HEK293 (cell line): ENCODE data around the gene CHD1L.

Experiments
- CTCF ChIA-PET: fragments of 350-600 bp; formaldehyde crosslinking; extraction: SDS; loops from one replicate; lab custom pipeline; 2021; ENCODE audit warnings: antibody characterized with exemption; lab: Yijun Ruan, JAX
- POLR2A ChIA-PET: fragments of 300-600 bp; formaldehyde crosslinking; extraction: SDS; loops from one replicate; lab custom pipeline; 2020; ENCODE audit warnings: antibody characterized with exemption, inconsistent platforms; lab: Yijun Ruan, JAX
- H3K27ac ChIP-seq: fragments of 200-500 bp; sonication (Bioruptor generic); 2 replicates; pipeline ENCODE4 v1.5.1; 2014; ENCODE audit warnings: low read depth, low read length, control low read depth, inconsistent platforms; ENCODE audit errors: extremely low read depth
- H3K36me3 ChIP-seq, 2 experiments: fragments of 200-500 bp in 1 of 2; sonication (Bioruptor generic) in 1 of 2; 1 replicate in 1 of 2; 2 replicates in 1 of 2; pipeline ENCODE4 v1.5.1; 2014 to 2017; ENCODE audit warnings: inconsistent platforms in 2 of 2, low read length in 2 of 2; ENCODE audit not compliant: control insufficient read depth in 2 of 2, insufficient read depth in 1 of 2
- H3K4me1 ChIP-seq: fragments of 200-500 bp; sonication (Bioruptor generic); 2 replicates; pipeline ENCODE4 v1.5.1; 2014; ENCODE audit warnings: mild to moderate bottlenecking, low read length, inconsistent platforms; ENCODE audit not compliant: control insufficient read depth, insufficient read depth
- H3K4me3 ChIP-seq: 2 replicates; pipeline ENCODE4 v1.5.1; 2011; ENCODE audit warnings: low read depth, mild to moderate bottlenecking, control low read depth, low read length, moderate library complexity
- H3K9me3 ChIP-seq: fragments of 200-500 bp; sonication (Bioruptor generic); 2 replicates; pipeline ENCODE4 v1.5.1; 2014; ENCODE audit warnings: low read depth, low read length, inconsistent platforms; ENCODE audit not compliant: control insufficient read depth, insufficient read depth
- EGR2 ChIP-seq: fragments of 450-650 bp; formaldehyde crosslinking; IDR thresholded peaks from 2 replicates; pipeline ENCODE4 v1.5.1; 2016; ENCODE audit warnings: low read depth, missing biosample characterization, missing genetic modification characterization
- IKZF3 ChIP-seq: fragments of 450-650 bp; IDR thresholded peaks from 2 replicates; pipeline ENCODE4 v1.5.0; 2018; ENCODE audit warnings: missing biosample characterization, mild to moderate bottlenecking, missing genetic modification characterization, moderate library complexity
- OSR2 ChIP-seq: fragments of 450-650 bp; formaldehyde crosslinking; IDR thresholded peaks from 2 replicates; pipeline ENCODE4 v1.5.1; 2016; ENCODE audit warnings: missing biosample characterization, missing genetic modification characterization
- SETDB1 ChIP-seq: IDR thresholded peaks from one replicate; pipeline ENCODE4 v1.6.1; 2017; ENCODE audit warnings: mild to moderate bottlenecking, low read length, moderate library complexity, mixed read lengths; ENCODE audit not compliant: insufficient read length
- SP2 ChIP-seq: fragments of 450-650 bp; formaldehyde crosslinking; IDR thresholded peaks from 2 replicates; pipeline ENCODE4 v1.5.1; 2016; ENCODE audit warnings: missing biosample characterization, missing genetic modification characterization
- SP3 ChIP-seq: fragments of 450-650 bp; formaldehyde crosslinking; IDR thresholded peaks from 2 replicates; pipeline ENCODE4 v1.5.1; 2016; ENCODE audit warnings: missing biosample characterization, missing genetic modification characterization
- SP7 ChIP-seq: fragments of 450-650 bp; formaldehyde crosslinking; IDR thresholded peaks from 2 replicates; pipeline ENCODE4 v1.5.1; 2016; ENCODE audit warnings: missing biosample characterization, missing genetic modification characterization
- TRIM28 ChIP-seq: IDR thresholded peaks from 2 replicates; pipeline ENCODE4 v1.6.1; 2011; ENCODE audit warnings: low read length, control low read depth, borderline replicate concordance
- ZEB2 ChIP-seq: fragments of 450-650 bp; formaldehyde crosslinking; IDR thresholded peaks from 2 replicates; pipeline ENCODE4 v1.5.1; 2016; ENCODE audit warnings: missing biosample characterization, missing genetic modification characterization
- ZFHX2 ChIP-seq: fragments of 450-650 bp; formaldehyde crosslinking; conservative IDR thresholded peaks from 2 replicates; pipeline ENCODE4 v1.5.1; 2016; ENCODE audit warnings: missing biosample characterization, missing genetic modification characterization
- ZNF121 ChIP-seq: fragments of 450-650 bp; formaldehyde crosslinking; IDR thresholded peaks from 2 replicates; pipeline ENCODE4 v1.5.1; 2016; ENCODE audit warnings: missing biosample characterization, missing genetic modification characterization
- ZNF335 ChIP-seq: fragments of 450-650 bp; formaldehyde crosslinking; conservative IDR thresholded peaks from 2 replicates; pipeline ENCODE4 v1.5.1; 2016; ENCODE audit warnings: missing biosample characterization, missing genetic modification characterization
- ZNF391 ChIP-seq: fragments of 450-650 bp; formaldehyde crosslinking; IDR thresholded peaks from 2 replicates; pipeline ENCODE4 v1.5.1; 2016; ENCODE audit warnings: low read depth, missing biosample characterization, missing genetic modification characterization, borderline replicate concordance
- ZNF558 ChIP-seq: fragments of 450-650 bp; formaldehyde crosslinking; IDR thresholded peaks from 2 replicates; pipeline ENCODE4 v1.5.1; 2016; ENCODE audit warnings: missing biosample characterization, missing genetic modification characterization
- ZNF610 ChIP-seq: fragments of 450-650 bp; formaldehyde crosslinking; IDR thresholded peaks from 2 replicates; pipeline ENCODE4 v1.5.1; 2016; ENCODE audit warnings: missing biosample characterization, missing genetic modification characterization, borderline replicate concordance
- ZNF621 ChIP-seq: fragments of 450-650 bp; formaldehyde crosslinking; IDR thresholded peaks from 2 replicates; pipeline ENCODE4 v1.5.1; 2017; ENCODE audit warnings: missing biosample characterization, missing genetic modification characterization
- TF ChIP-seq, protein P1 (sequence below): fragments of 450-650 bp; formaldehyde crosslinking; IDR thresholded peaks from 2 replicates; pipeline ENCODE4 v1.5.1; 2016; ENCODE audit warnings: missing biosample characterization, missing genetic modification characterization
- TF ChIP-seq, protein P2 (sequence below): fragments of 450-650 bp; formaldehyde crosslinking; IDR thresholded peaks from 2 replicates; pipeline ENCODE4 v1.5.1; 2017; ENCODE audit warnings: missing biosample characterization, missing genetic modification characterization
- TF ChIP-seq, protein P3 (sequence below): fragments of 450-650 bp; formaldehyde crosslinking; IDR thresholded peaks from 2 replicates; pipeline ENCODE4 v1.5.1; 2016; ENCODE audit warnings: missing biosample characterization, missing genetic modification characterization, borderline replicate concordance
- TF ChIP-seq, protein P4 (sequence below): fragments of 450-650 bp; formaldehyde crosslinking; conservative IDR thresholded peaks from 2 replicates; pipeline ENCODE4 v1.5.1; 2016; ENCODE audit warnings: low read depth, missing biosample characterization, missing genetic modification characterization
- TF ChIP-seq, protein P5 (sequence below): fragments of 450-650 bp; formaldehyde crosslinking; IDR thresholded peaks from 2 replicates; pipeline ENCODE4 v1.5.1; 2016; ENCODE audit warnings: missing biosample characterization, missing genetic modification characterization

The CHD1L gene

DNA sequence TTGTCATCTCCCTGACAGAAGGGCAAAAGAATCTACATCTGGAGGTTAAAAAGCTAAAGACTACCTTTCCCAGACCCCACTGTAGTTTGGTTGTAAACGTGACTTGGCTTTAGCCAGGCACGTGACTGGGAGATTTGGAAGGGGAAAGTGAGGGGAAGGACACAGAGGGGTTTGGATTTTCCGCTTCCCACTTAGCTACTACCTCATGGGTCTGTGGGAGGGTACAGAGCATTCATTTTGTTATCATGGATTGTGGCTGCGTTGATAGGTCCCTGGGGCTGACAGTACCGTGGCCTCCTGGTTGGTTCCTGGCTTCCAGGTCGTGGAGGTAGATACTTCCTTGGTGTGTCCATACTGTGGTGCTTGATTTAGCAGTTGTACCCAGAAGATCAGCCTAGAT, 2.6 kb downstream of the CHD1L start:
- ChIA-PET POLR2A (no interaction called here), CTCF (no interaction called here)
- Histone ChIP-seq H3K9me3 (no peaks in the 10 kb centered on the region), H3K4me1 (peaks cover 6% of the 10 kb centered on the region), H3K27ac (no peak overlapping the region), H3K4me3 (no peak overlapping the region), H3K36me3 (peaks cover 0 to 4% of the 10 kb centered on the region in 2 experiments; a peak in 1 of 3 replicates)
- TF ChIP-seq IKZF3 (tag by site-specific recombination) (peak; percentile 58; the same call in 1 of the 2 replicates), OSR2 (tag by site-specific recombination) (no peak), ZNF610 (tag by site-specific recombination) (no peak), ZFHX2 (tag by site-specific recombination) (peak; percentile 51; the same call in 1 of the 2 replicates), SP2 (peak; percentile 60), ZNF121 (no peak), EGR2 (peak; percentile 49; the same call in 1 of the 2 replicates)
- TF ChIP-seq, protein P1, sequence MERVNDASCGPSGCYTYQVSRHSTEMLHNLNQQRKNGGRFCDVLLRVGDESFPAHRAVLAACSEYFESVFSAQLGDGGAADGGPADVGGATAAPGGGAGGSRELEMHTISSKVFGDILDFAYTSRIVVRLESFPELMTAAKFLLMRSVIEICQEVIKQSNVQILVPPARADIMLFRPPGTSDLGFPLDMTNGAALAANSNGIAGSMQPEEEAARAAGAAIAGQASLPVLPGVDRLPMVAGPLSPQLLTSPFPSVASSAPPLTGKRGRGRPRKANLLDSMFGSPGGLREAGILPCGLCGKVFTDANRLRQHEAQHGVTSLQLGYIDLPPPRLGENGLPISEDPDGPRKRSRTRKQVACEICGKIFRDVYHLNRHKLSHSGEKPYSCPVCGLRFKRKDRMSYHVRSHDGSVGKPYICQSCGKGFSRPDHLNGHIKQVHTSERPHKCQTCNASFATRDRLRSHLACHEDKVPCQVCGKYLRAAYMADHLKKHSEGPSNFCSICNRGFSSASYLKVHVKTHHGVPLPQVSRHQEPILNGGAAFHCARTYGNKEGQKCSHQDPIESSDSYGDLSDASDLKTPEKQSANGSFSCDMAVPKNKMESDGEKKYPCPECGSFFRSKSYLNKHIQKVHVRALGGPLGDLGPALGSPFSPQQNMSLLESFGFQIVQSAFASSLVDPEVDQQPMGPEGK (tag by site-specific recombination) = 0 out of 2 replicates have a peak, but pooled peaks have one; percentile 12
- TF ChIP-seq, protein P2, sequence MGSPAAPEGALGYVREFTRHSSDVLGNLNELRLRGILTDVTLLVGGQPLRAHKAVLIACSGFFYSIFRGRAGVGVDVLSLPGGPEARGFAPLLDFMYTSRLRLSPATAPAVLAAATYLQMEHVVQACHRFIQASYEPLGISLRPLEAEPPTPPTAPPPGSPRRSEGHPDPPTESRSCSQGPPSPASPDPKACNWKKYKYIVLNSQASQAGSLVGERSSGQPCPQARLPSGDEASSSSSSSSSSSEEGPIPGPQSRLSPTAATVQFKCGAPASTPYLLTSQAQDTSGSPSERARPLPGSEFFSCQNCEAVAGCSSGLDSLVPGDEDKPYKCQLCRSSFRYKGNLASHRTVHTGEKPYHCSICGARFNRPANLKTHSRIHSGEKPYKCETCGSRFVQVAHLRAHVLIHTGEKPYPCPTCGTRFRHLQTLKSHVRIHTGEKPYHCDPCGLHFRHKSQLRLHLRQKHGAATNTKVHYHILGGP (tag by site-specific recombination) = no peak
- TF ChIP-seq, protein P3, sequence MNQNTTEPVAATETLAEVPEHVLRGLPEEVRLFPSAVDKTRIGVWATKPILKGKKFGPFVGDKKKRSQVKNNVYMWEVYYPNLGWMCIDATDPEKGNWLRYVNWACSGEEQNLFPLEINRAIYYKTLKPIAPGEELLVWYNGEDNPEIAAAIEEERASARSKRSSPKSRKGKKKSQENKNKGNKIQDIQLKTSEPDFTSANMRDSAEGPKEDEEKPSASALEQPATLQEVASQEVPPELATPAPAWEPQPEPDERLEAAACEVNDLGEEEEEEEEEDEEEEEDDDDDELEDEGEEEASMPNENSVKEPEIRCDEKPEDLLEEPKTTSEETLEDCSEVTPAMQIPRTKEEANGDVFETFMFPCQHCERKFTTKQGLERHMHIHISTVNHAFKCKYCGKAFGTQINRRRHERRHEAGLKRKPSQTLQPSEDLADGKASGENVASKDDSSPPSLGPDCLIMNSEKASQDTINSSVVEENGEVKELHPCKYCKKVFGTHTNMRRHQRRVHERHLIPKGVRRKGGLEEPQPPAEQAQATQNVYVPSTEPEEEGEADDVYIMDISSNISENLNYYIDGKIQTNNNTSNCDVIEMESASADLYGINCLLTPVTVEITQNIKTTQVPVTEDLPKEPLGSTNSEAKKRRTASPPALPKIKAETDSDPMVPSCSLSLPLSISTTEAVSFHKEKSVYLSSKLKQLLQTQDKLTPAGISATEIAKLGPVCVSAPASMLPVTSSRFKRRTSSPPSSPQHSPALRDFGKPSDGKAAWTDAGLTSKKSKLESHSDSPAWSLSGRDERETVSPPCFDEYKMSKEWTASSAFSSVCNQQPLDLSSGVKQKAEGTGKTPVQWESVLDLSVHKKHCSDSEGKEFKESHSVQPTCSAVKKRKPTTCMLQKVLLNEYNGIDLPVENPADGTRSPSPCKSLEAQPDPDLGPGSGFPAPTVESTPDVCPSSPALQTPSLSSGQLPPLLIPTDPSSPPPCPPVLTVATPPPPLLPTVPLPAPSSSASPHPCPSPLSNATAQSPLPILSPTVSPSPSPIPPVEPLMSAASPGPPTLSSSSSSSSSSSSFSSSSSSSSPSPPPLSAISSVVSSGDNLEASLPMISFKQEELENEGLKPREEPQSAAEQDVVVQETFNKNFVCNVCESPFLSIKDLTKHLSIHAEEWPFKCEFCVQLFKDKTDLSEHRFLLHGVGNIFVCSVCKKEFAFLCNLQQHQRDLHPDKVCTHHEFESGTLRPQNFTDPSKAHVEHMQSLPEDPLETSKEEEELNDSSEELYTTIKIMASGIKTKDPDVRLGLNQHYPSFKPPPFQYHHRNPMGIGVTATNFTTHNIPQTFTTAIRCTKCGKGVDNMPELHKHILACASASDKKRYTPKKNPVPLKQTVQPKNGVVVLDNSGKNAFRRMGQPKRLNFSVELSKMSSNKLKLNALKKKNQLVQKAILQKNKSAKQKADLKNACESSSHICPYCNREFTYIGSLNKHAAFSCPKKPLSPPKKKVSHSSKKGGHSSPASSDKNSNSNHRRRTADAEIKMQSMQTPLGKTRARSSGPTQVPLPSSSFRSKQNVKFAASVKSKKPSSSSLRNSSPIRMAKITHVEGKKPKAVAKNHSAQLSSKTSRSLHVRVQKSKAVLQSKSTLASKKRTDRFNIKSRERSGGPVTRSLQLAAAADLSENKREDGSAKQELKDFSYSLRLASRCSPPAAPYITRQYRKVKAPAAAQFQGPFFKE (tag by site-specific recombination) = no peak
- TF ChIP-seq, protein P4, sequence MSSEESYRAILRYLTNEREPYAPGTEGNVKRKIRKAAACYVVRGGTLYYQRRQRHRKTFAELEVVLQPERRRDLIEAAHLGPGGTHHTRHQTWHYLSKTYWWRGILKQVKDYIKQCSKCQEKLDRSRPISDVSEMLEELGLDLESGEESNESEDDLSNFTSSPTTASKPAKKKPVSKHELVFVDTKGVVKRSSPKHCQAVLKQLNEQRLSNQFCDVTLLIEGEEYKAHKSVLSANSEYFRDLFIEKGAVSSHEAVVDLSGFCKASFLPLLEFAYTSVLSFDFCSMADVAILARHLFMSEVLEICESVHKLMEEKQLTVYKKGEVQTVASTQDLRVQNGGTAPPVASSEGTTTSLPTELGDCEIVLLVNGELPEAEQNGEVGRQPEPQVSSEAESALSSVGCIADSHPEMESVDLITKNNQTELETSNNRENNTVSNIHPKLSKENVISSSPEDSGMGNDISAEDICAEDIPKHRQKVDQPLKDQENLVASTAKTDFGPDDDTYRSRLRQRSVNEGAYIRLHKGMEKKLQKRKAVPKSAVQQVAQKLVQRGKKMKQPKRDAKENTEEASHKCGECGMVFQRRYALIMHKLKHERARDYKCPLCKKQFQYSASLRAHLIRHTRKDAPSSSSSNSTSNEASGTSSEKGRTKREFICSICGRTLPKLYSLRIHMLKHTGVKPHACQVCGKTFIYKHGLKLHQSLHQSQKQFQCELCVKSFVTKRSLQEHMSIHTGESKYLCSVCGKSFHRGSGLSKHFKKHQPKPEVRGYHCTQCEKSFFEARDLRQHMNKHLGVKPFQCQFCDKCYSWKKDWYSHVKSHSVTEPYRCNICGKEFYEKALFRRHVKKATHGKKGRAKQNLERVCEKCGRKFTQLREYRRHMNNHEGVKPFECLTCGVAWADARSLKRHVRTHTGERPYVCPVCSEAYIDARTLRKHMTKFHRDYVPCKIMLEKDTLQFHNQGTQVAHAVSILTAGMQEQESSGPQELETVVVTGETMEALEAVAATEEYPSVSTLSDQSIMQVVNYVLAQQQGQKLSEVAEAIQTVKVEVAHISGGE (tag by site-specific recombination) = peak; percentile 63; the same call in 1 of the 2 replicates

DNA sequence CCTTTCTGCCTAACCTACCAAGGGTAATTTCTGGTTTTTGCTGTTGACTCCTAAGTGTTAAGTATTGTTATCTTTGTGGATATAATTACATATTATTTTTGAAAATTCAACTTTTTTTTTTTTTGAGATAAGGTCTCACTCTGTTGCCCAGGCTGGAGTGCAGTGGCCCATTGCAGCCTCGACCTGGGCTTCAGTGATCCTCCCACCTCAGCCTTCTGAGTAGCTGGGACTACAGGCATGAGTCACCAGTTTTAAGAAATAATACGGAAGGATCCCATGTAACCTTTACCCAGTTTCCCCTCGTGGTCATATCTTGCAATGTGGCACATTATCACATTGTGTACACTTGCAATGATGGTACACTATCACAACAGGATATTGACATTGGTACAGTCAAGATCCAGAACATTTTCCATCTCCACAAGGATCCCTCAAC, 3.1 kb downstream of the CHD1L start:
- Histone ChIP-seq H3K36me3 (peaks cover 0 to 4% of the 10 kb centered on the region in 2 experiments; a peak in 1 of 3 replicates), H3K9me3 (no peaks in the 10 kb centered on the region), H3K4me3 (no peak overlapping the region), H3K27ac (no peak overlapping the region), H3K4me1 (peaks cover 6% of the 10 kb centered on the region)
- ChIA-PET POLR2A (no interaction called here), CTCF (interaction anchor here (0.6 to 0.9 kb wide), 2 partner anchors 9 to 11 kb away, joined by 3 read pairs; no protein-coding TSS in a partner anchor)
- no peak for TF ChIP-seq TRIM28
- no peak for TF ChIP-seq ZNF621 (tag by site-specific recombination)
- no peak for TF ChIP-seq SP3 (tag by site-specific recombination)
- TF ChIP-seq ZNF391 = no peak
- TF ChIP-seq, protein P5, sequence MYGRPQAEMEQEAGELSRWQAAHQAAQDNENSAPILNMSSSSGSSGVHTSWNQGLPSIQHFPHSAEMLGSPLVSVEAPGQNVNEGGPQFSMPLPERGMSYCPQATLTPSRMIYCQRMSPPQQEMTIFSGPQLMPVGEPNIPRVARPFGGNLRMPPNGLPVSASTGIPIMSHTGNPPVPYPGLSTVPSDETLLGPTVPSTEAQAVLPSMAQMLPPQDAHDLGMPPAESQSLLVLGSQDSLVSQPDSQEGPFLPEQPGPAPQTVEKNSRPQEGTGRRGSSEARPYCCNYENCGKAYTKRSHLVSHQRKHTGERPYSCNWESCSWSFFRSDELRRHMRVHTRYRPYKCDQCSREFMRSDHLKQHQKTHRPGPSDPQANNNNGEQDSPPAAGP (tag by site-specific recombination) = no peak
- TF ChIP-seq ZEB2 (tag by site-specific recombination) = no peak
- TF ChIP-seq SP7 = peak; percentile 58
- 0 out of 2 replicates have a peak, but pooled peaks have one; percentile 14 for TF ChIP-seq ZNF558 (tag by site-specific recombination)
- TF ChIP-seq ZNF335 (tag by site-specific recombination) = peak; percentile 49
- peak; percentile 52 for TF ChIP-seq SETDB1
